HPDE6-E6E7 (cell line): ENCODE measurements around the gene RNF152.

ENCODE experiments used
- DNase-seq: peaks from one replicate; pipeline ENCODE4 v3.0.0; 2011; ENCODE audit warnings: missing footprints; ENCODE audit errors: extremely low spot score

The RNF152 gene

GRCh38 chr18:61894751-61895524, 2.1 kb upstream of the RNF152 start:
- no peak for DNase-seq

GRCh38 chr18:61893971-61894750, 1.4 kb upstream of the RNF152 start:
- peak; percentile 80 for DNase-seq

GRCh38 chr18:61893309-61893970, 633 bp upstream of the RNF152 start:
- DNase-seq = peak; percentile 29

GRCh38 chr18:61891894-61892293, 913 bp downstream of the RNF152 start:
- DNase-seq = no peak

- peak; percentile 49 for DNase-seq
These were observed 1.5 kb downstream of the RNF152 start for GRCh38 chr18:61891271-61891670.

- no peak for DNase-seq
These were observed 2.5 kb downstream of the RNF152 start for GRCh38 chr18:61890344-61890743.

GRCh38 chr18:61889541-61889940, 3.3 kb downstream of the RNF152 start:
- no peak for DNase-seq

GRCh38 chr18:61888622-61889021, 4.2 kb downstream of the RNF152 start:
- DNase-seq = no peak

- no peak for DNase-seq
These were observed 5.0 kb downstream of the RNF152 start for GRCh38 chr18:61887838-61888237.

GRCh38 chr18:61883547-61883946, 9.3 kb downstream of the RNF152 start:
- DNase-seq = no peak

- no peak for DNase-seq
These were observed 10.4 kb downstream of the RNF152 start for GRCh38 chr18:61882296-61883004.

GRCh38 chr18:61876899-61877298, 15.9 kb downstream of the RNF152 start:
- DNase-seq = no peak

- no peak for DNase-seq
These were observed 22.7 kb downstream of the RNF152 start for GRCh38 chr18:61870151-61870550.

GRCh38 chr18:61869636-61870035, 23.2 kb downstream of the RNF152 start:
- no peak for DNase-seq

GRCh38 chr18:61865466-61866175, 27.2 kb downstream of the RNF152 start:
- DNase-seq = no peak

- no peak for DNase-seq
These were observed 31.4 kb downstream of the RNF152 start for GRCh38 chr18:61861372-61861771.

- no peak for DNase-seq
These were observed 32.5 kb downstream of the RNF152 start for GRCh38 chr18:61860302-61860701.

GRCh38 chr18:61859113-61859512, 33.7 kb downstream of the RNF152 start:
- DNase-seq = no peak

GRCh38 chr18:61856678-61857077, 36.1 kb downstream of the RNF152 start:
- no peak for DNase-seq

GRCh38 chr18:61855449-61856378, 37.1 kb downstream of the RNF152 start:
- no peak for DNase-seq
